H1 (cell line): ENCODE measurements around the gene PITPNC1. TPM values are rescaled to one million over a fixed set of nuclear protein-coding genes. Genes with fewer than 3 reads are reported as not detected.

Experiments used
- KDM5A ChIP-seq: fragments of 200-600 bp; IDR thresholded peaks from 2 replicates; pipeline ENCODE4 v1.7.1; 2012; ENCODE audit warnings: mild to moderate bottlenecking, low read length, inconsistent platforms, mixed read lengths
- POLR2AphosphoS5 ChIP-seq: IDR thresholded peaks from 2 replicates; pipeline ENCODE4 v1.6.1; 2011; ENCODE audit warnings: low read depth, low read length
- polyA plus RNA-seq, 7 experiments: library from polyadenylated mRNA; depleted of rRNA in 3 of 7; stranded (reverse) in 5 of 7; unstranded in 2 of 7; fragments of >200 nt in 5 of 7; fragments of 200-250 nt in 2 of 7; gene quantifications; 1 replicate in 5 of 7; 2 replicates in 1 of 7; 4 replicates in 1 of 7; pipeline versions ENCODE4 v1.2.1 to v1.2.3, GENCODE V29; 2011 to 2013; ENCODE audit warnings: missing spikeins in 2 of 7, mixed read lengths in 2 of 7
- total RNA-seq: library from RNA; stranded (reverse); fragmentation: NEBNext Ultra II Directional; extraction: Animal tissue kit (Norgen Biotek cat#: 25700); gene quantifications from 2 replicates; pipeline ENCODE4 v1.2.1, GENCODE V29; 2021

The PITPNC1 gene
- total and polyA plus RNA-seq, 2 of the 8 experiments (the other 6 are each of a cell fraction or from before 2014, with no cell fraction given) = 17.6 to 54.7 TPM

GRCh38 chr17:67610061-67610460 is 233.0 kb downstream of the PITPNC1 start (continued):
- TF ChIP-seq POLR2AphosphoS5 (no peak), KDM5A (no peak)
